ENCODE results near the gene ADCK1. TPM values are rescaled to one million over a fixed set of nuclear protein-coding genes. Genes with fewer than 3 reads are reported as not detected.

The ADCK1 gene
- total and polyA plus RNA-seq, 2 of the 13 experiments (the other 11 are each of a cell fraction or from before 2014, with no cell fraction given), result 3.9 to 6.3 TPM

GRCh38 chr14:77955816-77956484 is 156.0 kb downstream of the ADCK1 start:
- DNase-seq (ENCODE audit: low spot score), result no peak
- WGBS (ENCODE audit: low lambda C conversion rate), result 6% methylated on average over 11 of the region's 13 CpGs
- ATAC-seq, result no peak; the same call in 2 of the 3 replicates
- Histone ChIP-seq H3K9ac (ENCODE audit: insufficient read depth, low read depth, low read length) (no peak overlapping the region), H2AFZ (ENCODE audit: low read length) (no peak overlapping the region), H3K4me2 (ENCODE audit: low read depth, low read length) (no peak overlapping the region), H3K79me2 (ENCODE audit: insufficient read depth, low read length) (no peaks in the 10 kb centered on the region), H3K4me3 (replicated peaks in 1 of 3; ENCODE audit: insufficient read depth in 1 of 3, low read depth in 2 of 3, low read length in 3 of 3) (no peak overlapping the region), H4K20me1 (ENCODE audit: insufficient read depth, low read length) (no peaks in the 10 kb centered on the region), H3K36me3 (replicated peaks in 1 of 2; ENCODE audit: control insufficient read depth in 1 of 2, insufficient read depth in 2 of 2, low read length in 2 of 2) (no peaks in the 10 kb centered on the region), H3K27ac (ENCODE audit: extremely low read length, insufficient read depth, low read length) (no peak overlapping the region), H3K4me1 (ENCODE audit: insufficient read depth, low read length) (no peaks in the 10 kb centered on the region), H3K9me3 (ENCODE audit: low read length) (no peaks in the 10 kb centered on the region), H3K27me3 (ENCODE audit: control insufficient read depth in 1 of 2, insufficient read depth in 2 of 2, low read length in 2 of 2) (no peaks in the 10 kb centered on the region; a peak in 1 of 5 replicates)
- BruUV-seq (replicated peaks), result no TSS peak
- TF ChIP-seq ZNF572 (CRISPR knock-in tag; IDR thresholded peaks at IDR 0.05), result no peak
- no peak for TF ChIP-seq NR3C1 (CRISPR knock-in tag; IDR thresholded peaks at IDR 0.05)
- no peak for TF ChIP-seq DR1 (CRISPR knock-in tag; IDR thresholded peaks at IDR 0.05)
- TF ChIP-seq, protein P1, sequence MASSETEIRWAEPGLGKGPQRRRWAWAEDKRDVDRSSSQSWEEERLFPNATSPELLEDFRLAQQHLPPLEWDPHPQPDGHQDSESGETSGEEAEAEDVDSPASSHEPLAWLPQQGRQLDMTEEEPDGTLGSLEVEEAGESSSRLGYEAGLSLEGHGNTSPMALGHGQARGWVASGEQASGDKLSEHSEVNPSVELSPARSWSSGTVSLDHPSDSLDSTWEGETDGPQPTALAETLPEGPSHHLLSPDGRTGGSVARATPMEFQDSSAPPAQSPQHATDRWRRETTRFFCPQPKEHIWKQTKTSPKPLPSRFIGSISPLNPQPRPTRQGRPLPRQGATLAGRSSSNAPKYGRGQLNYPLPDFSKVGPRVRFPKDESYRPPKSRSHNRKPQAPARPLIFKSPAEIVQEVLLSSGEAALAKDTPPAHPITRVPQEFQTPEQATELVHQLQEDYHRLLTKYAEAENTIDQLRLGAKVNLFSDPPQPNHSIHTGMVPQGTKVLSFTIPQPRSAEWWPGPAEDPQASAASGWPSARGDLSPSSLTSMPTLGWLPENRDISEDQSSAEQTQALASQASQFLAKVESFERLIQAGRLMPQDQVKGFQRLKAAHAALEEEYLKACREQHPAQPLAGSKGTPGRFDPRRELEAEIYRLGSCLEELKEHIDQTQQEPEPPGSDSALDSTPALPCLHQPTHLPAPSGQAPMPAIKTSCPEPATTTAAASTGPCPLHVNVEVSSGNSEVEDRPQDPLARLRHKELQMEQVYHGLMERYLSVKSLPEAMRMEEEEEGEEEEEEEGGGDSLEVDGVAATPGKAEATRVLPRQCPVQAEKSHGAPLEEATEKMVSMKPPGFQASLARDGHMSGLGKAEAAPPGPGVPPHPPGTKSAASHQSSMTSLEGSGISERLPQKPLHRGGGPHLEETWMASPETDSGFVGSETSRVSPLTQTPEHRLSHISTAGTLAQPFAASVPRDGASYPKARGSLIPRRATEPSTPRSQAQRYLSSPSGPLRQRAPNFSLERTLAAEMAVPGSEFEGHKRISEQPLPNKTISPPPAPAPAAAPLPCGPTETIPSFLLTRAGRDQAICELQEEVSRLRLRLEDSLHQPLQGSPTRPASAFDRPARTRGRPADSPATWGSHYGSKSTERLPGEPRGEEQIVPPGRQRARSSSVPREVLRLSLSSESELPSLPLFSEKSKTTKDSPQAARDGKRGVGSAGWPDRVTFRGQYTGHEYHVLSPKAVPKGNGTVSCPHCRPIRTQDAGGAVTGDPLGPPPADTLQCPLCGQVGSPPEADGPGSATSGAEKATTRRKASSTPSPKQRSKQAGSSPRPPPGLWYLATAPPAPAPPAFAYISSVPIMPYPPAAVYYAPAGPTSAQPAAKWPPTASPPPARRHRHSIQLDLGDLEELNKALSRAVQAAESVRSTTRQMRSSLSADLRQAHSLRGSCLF (CRISPR knock-in tag; IDR thresholded peaks at IDR 0.05; ENCODE audit: borderline replicate concordance), result no peak
- no peak for TF ChIP-seq KAT7 (CRISPR knock-in tag; IDR thresholded peaks at IDR 0.05; ENCODE audit: borderline replicate concordance)
- TF ChIP-seq, protein P2, sequence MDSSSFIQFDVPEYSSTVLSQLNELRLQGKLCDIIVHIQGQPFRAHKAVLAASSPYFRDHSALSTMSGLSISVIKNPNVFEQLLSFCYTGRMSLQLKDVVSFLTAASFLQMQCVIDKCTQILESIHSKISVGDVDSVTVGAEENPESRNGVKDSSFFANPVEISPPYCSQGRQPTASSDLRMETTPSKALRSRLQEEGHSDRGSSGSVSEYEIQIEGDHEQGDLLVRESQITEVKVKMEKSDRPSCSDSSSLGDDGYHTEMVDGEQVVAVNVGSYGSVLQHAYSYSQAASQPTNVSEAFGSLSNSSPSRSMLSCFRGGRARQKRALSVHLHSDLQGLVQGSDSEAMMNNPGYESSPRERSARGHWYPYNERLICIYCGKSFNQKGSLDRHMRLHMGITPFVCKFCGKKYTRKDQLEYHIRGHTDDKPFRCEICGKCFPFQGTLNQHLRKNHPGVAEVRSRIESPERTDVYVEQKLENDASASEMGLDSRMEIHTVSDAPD (CRISPR knock-in tag; IDR thresholded peaks at IDR 0.05), result no peak
- no peak for TF ChIP-seq PHB2 (IDR thresholded peaks at IDR 0.05; ENCODE audit: partially characterized antibody)
- TF ChIP-seq, protein P3, sequence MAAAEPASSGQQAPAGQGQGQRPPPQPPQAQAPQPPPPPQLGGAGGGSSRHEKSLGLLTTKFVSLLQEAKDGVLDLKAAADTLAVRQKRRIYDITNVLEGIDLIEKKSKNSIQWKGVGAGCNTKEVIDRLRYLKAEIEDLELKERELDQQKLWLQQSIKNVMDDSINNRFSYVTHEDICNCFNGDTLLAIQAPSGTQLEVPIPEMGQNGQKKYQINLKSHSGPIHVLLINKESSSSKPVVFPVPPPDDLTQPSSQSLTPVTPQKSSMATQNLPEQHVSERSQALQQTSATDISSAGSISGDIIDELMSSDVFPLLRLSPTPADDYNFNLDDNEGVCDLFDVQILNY (CRISPR knock-in tag; conservative IDR thresholded peaks at IDR 0.05), result no peak
- no peak for TF ChIP-seq AKAP8 (CRISPR knock-in tag; IDR thresholded peaks at IDR 0.05)
- TF ChIP-seq, protein P4, sequence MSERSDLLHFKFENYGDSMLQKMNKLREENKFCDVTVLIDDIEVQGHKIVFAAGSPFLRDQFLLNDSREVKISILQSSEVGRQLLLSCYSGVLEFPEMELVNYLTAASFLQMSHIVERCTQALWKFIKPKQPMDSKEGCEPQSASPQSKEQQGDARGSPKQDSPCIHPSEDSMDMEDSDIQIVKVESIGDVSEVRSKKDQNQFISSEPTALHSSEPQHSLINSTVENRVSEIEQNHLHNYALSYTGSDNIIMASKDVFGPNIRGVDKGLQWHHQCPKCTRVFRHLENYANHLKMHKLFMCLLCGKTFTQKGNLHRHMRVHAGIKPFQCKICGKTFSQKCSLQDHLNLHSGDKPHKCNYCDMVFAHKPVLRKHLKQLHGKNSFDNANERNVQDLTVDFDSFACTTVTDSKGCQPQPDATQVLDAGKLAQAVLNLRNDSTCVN (CRISPR knock-in tag; IDR thresholded peaks at IDR 0.05; ENCODE audit: borderline replicate concordance), result no peak
- no peak for TF ChIP-seq ZNF33A (CRISPR knock-in tag; IDR thresholded peaks at IDR 0.05; ENCODE audit: borderline replicate concordance)
- intact Hi-C loops (cut with micrococcal nuclease; ENCODE audit: unreplicated experiment) (no loop called here), in situ Hi-C loops (cut with HindIII; ENCODE audit: extremely low pct_ligation_motif_present, low pct_unique_long_range_greater_than_20kb) (no loop called here)
- ChIA-PET CTCF (ENCODE audit: low intra/inter-chr PET ratio, low total read pairs) (no interaction called here), POLR2A (no interaction called here)
- FAIRE-seq, result no peak

Measured in HepG2 (cell line).